ENCODE data around the gene HTR6.
"Not testable (repeated sequence)": the region's sequence is repeated elsewhere in the genome, so short reads cannot be mapped to it uniquely, and the experiment has no call there.

HTR6 gene

GRCh38 chr1:19664453-19665185 lies at the start of gene HTR6:
Gene HTR6, plus strand, starts transcription at chr1:19664875. Its CDS starts 879 bp downstream, at chr1:19665754.
- no peak for DNase-seq (ENCODE audit: low read depth, low spot score)

GRCh38 chr1:19615438-19615837 lies 49.2 kb upstream of the HTR6 start:
- no peak for DNase-seq (ENCODE audit: low read depth, low spot score)

GRCh38 chr1:19616489-19616888 lies 48.2 kb upstream of the HTR6 start:
- no peak for DNase-seq (ENCODE audit: low read depth, low spot score)

- DNase-seq (ENCODE audit: low read depth, low spot score), result no peak
Measured at GRCh38 chr1:19617376-19617775, 47.3 kb upstream of the HTR6 start.

GRCh38 chr1:19618428-19618827 lies 46.2 kb upstream of the HTR6 start:
- no peak for DNase-seq (ENCODE audit: low read depth, low spot score)

- DNase-seq (ENCODE audit: low read depth, low spot score), result no peak
Measured at GRCh38 chr1:19619697-19620384, 44.8 kb upstream of the HTR6 start.

GRCh38 chr1:19620786-19621185 lies 43.9 kb upstream of the HTR6 start:
- no peak for DNase-seq (ENCODE audit: low read depth, low spot score)

- DNase-seq (ENCODE audit: low read depth, low spot score), result no peak
Measured at GRCh38 chr1:19621274-19621950, 43.3 kb upstream of the HTR6 start.

GRCh38 chr1:19622204-19622603 lies 42.5 kb upstream of the HTR6 start:
- no peak for DNase-seq (ENCODE audit: low read depth, low spot score)

GRCh38 chr1:19623523-19623922 lies 41.2 kb upstream of the HTR6 start:
- DNase-seq (ENCODE audit: low read depth, low spot score), result no peak

GRCh38 chr1:19625291-19625937 lies 39.3 kb upstream of the HTR6 start:
- DNase-seq (ENCODE audit: low read depth, low spot score), result no peak

GRCh38 chr1:19628879-19629278 lies 35.8 kb upstream of the HTR6 start:
- DNase-seq (ENCODE audit: low read depth, low spot score), result no peak

GRCh38 chr1:19629357-19629756 lies 35.3 kb upstream of the HTR6 start:
- DNase-seq (ENCODE audit: low read depth, low spot score), result no peak

GRCh38 chr1:19630192-19630591 lies 34.5 kb upstream of the HTR6 start:
- not testable (repeated sequence) for DNase-seq (ENCODE audit: low read depth, low spot score)

GRCh38 chr1:19630720-19631395 lies 33.8 kb upstream of the HTR6 start:
- no peak for DNase-seq (ENCODE audit: low read depth, low spot score)

- DNase-seq (ENCODE audit: low read depth, low spot score), result no peak
Measured at GRCh38 chr1:19632211-19632610, 32.5 kb upstream of the HTR6 start.

- DNase-seq (ENCODE audit: low read depth, low spot score), result no peak
Measured at GRCh38 chr1:19633106-19633505, 31.6 kb upstream of the HTR6 start.

- not testable (repeated sequence) for DNase-seq (ENCODE audit: low read depth, low spot score)
Measured at GRCh38 chr1:19635064-19635463, 29.6 kb upstream of the HTR6 start.

- no peak for DNase-seq (ENCODE audit: low read depth, low spot score)
Measured at GRCh38 chr1:19635646-19636045, 29.0 kb upstream of the HTR6 start.

GRCh38 chr1:19636065-19636464 lies 28.6 kb upstream of the HTR6 start:
- no peak for DNase-seq (ENCODE audit: low read depth, low spot score)

GRCh38 chr1:19636749-19637148 lies 27.9 kb upstream of the HTR6 start:
- not testable (repeated sequence) for DNase-seq (ENCODE audit: low read depth, low spot score)

GRCh38 chr1:19637606-19638005 lies 27.1 kb upstream of the HTR6 start:
- DNase-seq (ENCODE audit: low read depth, low spot score), result no peak
